HL-60/S4 (cell line): ENCODE results near the gene ASAH2.
"Not testable (repeated sequence)": the region's sequence is repeated elsewhere in the genome, so short reads cannot be mapped to it uniquely, and the experiment has no call there.

Experiments
- in situ Hi-C: fragments of 300-500 bp; cut with MboI; formaldehyde crosslinking; loops from 2 replicates; pipeline ENCODE4 v1.14.3; 2022; ENCODE audit warnings: low sequenced_read_pairs

The ASAH2 gene

DNA sequence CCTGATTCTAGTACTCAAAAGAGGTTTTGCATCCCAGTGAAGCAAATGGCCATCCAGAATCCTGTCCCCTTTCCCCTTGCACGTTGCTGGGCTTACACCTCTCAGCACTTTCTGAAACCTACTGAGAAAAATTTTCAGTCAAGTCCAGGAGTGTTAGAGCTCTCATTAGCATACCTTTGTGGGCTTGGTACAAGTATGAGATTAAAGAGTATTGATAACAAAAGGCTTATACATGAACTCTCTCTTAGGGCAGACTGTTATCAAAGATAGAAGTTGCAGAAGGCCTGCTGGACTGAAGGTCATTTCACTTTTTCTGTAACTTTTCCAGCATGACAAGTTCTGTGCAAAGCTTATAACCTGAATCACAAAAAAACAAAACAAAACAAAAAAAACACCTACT is at the start of gene ASAH2:
ASAH2 (minus strand) TSS at position 123 of the 400 bp plus-strand sequence. CDS start 2,906 bp downstream, outside the sequence.
- in situ Hi-C loops, result no loop called here

- in situ Hi-C loops, result no loop called here
These were observed 48.8 kb upstream of the ASAH2 start for GRCh38 chr10:50299948-50300669.

DNA sequence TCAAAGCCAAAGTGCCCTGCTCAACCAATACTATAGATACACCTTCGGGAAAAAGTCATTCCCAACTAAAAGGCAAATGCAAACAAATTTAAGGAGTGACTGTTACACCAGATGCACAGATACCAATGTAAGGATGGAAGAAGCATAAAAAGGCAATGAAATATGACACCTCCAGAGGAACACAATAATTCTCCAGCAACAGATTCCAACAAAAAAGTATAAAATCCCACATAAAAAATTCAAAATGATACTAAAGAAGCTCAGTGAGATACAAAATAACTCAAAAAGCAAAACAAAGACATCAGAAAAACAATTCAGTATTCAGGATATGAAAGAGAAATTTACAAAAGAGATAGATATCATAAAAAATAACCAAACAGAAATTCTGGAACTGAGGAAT is 44.1 kb upstream of the ASAH2 start:
- in situ Hi-C loops, result no loop called here

DNA sequence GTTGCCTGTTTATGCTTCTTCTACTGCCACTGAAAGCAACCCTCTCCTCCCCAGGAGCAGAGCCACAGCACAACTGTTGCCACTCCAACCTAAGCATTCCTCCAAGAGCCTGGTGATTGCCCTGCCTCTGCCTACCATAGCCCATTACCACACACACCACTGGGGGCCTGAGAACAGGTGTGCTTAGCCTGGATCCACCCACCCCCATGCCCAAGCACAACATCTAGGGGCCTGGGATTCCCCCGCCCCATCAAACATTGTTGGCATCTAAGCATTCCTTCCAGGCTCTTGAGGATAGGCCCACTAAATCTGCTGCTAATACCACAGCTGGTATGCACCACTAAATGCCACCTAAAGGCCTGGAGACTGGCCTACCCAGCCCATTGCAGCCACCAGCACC is 43.3 kb upstream of the ASAH2 start:
- in situ Hi-C loops, result no loop called here

DNA sequence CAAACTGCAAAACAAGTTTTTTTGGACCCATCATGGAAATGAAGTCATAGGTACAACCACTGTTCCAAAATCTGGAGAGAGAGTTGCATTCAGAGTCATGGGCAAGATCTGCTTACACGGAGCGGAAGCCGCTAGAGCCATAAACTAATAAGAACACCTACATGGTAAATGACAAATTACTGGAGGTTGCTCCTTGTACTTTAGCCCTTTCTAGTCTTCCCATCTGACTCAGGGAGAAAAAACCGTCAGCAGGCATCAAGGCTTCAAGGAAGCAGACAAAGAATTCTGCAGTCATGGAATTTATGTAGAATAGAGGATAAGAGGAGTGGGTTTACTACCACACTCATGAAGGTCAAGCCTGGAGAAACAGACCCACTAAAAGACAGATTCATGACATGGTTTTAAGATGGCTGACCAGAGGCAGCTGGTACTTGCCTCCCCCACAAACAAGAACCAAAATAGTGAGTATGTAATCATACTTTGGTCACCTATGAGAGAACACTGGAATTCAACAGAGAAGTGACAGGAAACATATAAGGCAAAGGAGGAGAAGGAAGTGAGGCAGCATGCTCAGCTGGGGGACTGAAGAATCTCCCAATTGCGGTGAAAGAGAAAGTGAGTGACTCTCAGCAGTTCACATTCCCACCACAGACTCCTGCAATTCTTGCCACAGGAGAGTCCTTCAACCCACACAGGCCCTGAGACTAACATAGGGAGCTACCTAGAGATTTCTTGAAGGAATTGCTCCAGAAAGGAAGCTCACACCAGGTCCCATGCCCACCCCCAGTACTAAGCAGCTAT is 42.4 kb upstream of the ASAH2 start:
- in situ Hi-C loops, result no loop called here

DNA sequence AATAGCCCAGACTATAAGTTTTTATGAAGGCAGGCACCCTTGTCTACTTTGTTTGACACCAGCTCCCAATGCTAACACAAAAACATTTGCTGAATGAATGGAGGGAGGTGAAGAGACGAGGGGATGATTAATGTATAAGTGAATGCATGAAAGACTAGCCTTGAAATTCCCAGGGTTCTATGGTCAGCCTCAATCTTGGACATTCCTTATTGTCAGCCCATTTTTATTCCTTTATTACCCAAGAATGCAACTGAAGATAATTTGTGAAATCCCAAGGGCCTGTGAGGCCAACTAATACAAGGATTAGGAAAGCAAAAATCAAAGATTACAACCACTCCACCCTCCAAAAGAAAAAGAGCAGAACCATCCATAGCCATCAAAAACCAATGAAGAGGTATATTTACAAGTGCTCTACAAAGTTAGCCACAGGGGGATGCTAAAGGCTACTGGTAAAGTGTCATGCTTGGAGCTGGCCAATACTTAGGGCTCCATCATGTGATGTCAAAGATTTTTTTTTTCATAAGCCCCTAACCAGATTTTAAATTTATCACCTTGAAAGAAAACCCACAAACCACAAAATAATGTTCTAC is 40.0 kb upstream of the ASAH2 start:
- in situ Hi-C loops, result no loop called here

DNA sequence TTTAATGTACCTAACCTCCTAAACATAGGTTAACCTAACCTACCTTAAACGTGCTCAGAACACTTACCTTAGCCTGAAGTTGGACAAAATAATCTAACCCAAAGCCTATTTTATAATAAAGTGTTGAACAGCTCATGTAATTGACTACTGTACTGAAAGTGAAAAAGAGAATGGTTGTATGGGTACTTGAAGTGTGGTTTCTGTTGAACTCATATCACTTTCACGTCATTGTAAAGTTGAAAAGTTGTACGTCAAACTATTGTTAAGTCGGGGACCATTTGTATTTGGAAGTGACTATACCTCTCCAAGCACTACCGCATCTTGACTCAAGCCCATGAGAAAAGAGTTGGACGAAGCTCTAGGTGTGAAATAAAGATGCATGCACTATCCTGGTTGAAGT is 37.9 kb upstream of the ASAH2 start:
- in situ Hi-C loops, result no loop called here

DNA sequence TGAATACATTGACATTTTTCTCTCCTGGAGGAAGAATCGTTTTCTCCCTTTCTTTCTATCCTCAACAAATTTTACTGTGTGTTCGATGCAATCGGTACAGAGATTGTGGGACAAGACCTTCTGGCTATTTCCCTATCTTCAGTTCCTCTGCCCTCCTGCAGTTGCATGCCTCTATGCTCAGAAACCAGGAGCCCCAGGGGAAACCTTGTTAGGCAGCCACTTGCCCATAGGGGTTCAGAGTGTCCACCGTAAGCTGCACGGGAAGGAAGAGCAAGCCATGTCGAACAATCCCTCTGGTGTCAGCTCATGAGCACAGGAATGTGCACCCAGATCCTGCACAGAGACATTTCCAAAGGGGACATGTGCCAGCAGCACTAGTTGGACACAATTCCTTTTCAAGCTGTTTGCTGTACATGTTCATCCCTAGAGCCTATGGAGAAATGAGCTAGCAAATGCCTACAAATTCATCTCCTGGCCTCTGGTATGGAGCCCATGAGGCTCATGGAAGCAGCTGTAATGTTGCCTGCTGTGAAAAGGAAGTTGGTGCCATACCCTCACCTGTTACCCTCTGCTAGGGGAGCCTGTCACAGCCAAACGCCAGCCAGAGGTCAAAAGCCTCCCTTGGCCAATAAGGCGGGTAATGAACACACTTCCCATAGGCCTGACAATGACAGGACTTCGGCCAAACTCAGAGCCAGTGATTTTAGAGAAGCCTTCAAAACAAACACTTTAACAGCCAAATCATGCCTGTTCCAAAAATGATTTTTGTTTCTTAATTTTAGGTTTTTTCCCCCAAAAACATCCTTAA is 35.9 kb upstream of the ASAH2 start:
- in situ Hi-C loops, result no loop called here

GRCh38 chr10:50286517-50286916 is 35.2 kb upstream of the ASAH2 start:
- in situ Hi-C loops, result no loop called here

DNA sequence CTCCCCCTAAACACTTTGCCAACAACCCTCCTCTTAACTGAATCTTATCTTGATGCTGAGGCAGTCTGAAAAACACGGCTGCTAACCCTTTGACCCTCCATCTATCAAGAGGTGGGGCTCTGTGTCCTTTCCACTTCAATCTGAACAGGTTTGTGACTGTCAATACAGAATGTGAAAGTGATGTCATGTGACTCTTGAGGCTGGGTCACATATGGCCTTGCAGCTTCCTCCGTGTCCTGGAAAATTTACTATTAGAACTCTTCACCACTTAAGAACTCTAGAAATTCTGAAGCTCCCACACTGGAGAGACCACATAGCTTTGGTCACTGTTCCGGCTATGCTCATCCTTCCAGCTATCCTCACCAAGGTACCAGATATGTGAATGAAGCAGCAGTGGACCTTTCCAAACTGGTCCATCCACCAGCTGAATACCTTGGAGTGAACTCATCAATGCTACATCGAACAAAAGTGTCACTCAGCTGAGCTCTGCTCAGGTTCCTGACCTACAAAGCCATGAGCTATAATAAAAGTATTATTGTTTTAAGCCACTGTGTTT is 30.7 kb upstream of the ASAH2 start:
- in situ Hi-C loops, result no loop called here

DNA sequence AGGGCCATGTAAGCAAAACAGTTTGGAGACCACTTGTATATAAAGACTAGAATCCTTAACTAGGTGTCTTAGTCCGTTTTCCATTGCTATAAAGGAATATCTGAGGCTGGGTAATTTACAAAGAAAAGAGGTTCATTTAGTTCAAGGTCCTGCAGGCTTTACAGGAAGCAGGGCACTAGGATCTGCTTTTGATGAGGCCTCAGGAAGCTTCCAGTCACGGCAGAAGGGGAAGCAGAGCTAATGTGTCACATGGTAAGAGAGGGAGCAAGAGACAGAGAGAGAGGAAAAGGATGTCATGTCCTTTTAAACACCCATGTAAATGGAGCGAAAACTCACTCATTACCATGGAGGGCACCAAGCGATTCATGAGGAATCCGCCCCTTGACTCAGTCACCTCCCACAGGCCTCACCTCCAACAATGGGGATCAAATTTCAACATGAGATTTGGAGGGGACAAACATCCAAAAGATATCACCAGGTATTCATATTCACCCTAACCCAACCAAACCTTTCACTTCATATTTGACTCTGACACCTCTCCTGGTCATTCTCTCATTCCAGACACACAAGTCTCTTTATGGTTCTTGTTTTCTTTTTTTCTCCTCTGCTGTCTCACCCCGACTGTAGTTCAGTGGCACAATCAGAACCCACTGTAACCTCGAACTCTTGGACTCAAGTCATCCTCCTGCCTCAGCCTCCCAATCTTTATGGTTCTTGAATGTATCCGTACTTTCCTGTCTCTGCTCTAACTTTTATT is 30.1 kb upstream of the ASAH2 start:
- in situ Hi-C loops, result no loop called here

- in situ Hi-C loops, result no loop called here
These were observed 28.9 kb upstream of the ASAH2 start for GRCh38 chr10:50280049-50280841.

DNA sequence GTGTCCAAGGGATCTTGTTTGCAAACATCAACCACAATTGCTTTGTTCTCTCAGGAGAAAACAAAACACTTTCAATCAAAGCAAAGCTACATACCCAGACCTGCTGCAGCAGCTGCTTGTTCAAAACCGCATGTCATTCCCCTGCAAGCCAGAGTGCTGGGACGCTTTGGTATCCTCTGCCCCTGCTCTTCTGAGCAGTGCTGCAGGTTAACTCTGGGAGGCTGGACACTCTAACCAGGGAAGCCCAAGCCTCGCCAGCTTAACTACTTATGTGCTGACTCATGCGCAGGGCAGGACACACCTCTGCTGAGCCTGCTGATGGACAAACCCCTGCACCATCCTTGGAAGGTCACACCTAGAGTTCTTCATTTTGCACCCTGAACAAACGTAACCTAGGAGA is 28.2 kb upstream of the ASAH2 start:
- in situ Hi-C loops, result no loop called here

GRCh38 chr10:50275650-50276235 is 24.4 kb upstream of the ASAH2 start:
- in situ Hi-C loops, result no loop called here

- in situ Hi-C loops, result no loop called here
These were observed 21.2 kb upstream of the ASAH2 start for GRCh38 chr10:50272531-50272930.

DNA sequence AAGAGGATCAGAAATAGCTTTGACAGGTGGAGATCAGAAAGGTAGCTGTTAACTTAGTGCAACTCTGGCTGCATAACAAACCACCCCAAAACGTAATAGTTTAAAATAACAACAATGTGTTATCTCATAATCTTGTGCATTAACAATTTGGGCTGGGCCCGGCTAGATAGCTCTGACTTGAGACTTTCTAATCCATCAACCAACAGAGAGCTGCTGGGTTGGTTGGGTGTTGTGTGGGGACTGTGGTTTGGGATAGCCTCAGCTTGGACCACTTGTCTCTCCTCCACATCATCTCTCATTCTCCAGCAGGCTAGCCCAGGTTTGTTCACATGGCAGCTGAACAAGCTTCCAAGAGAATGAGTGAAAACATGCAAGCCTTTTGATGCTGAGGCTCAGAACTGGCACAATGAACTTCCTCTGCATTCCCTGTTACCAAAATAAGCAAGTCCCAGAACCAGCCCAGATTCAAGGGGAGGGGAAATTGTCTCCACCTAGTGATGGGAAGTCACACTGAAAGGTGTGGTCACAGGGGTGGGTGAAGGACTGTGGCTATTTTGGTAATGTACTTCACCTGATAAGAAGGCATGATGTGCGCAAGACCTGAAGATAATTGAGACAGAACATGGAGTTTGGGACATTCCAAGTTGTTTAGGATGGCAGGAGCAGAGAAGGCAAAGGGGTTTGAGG is 20.4 kb upstream of the ASAH2 start:
- in situ Hi-C loops, result no loop called here

DNA sequence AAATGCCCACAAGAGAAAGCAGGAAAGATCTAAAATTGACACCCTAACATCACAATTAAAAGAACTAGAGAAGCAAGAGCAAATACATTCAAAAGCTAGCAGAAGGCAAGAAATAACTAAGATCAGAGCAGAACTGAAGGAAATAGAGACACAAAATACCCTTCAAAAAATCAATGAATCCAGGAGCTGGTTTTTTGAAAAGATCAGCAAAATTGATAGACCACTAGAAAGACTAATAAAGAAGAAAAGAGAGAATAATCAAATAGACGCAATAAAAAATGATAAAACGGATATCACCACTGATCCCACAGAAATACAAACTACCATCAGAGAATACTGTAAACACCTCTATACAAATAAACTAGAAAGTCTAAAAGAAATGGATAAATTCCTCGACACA is 16.6 kb upstream of the ASAH2 start:
- in situ Hi-C loops, result not testable (repeated sequence)

DNA sequence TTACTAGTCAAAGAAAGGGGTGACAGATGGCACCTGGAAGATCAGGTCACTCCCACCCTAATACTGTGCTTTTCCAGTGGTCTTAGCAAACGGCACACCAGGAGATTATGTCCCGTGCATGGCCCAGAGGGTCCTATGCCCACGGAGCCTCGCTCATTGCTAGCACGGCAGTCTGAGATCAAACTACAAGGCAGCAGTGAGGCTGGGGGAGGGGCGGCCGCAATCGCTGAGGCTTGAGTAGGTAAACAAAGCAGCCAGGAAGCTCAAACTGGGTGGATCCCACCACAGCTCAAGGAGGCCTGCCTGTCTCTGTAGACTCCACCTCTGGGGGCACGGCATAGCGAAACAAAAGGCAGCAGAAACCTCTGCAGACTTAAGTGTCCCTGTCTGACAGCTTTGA is 11.3 kb upstream of the ASAH2 start:
- in situ Hi-C loops, result not testable (repeated sequence)
